Measurements from ENCODE around the gene OPRM1.

OPRM1 gene

GRCh38 chr6:154243793-154244750, 205.0 kb downstream of the OPRM1 start:
- DNase-seq = no peak

GRCh38 chr6:154245506-154245905, 206.5 kb downstream of the OPRM1 start:
- DNase-seq = no peak

GRCh38 chr6:154246723-154247118, 207.7 kb downstream of the OPRM1 start:
- no peak for DNase-seq

DNA sequence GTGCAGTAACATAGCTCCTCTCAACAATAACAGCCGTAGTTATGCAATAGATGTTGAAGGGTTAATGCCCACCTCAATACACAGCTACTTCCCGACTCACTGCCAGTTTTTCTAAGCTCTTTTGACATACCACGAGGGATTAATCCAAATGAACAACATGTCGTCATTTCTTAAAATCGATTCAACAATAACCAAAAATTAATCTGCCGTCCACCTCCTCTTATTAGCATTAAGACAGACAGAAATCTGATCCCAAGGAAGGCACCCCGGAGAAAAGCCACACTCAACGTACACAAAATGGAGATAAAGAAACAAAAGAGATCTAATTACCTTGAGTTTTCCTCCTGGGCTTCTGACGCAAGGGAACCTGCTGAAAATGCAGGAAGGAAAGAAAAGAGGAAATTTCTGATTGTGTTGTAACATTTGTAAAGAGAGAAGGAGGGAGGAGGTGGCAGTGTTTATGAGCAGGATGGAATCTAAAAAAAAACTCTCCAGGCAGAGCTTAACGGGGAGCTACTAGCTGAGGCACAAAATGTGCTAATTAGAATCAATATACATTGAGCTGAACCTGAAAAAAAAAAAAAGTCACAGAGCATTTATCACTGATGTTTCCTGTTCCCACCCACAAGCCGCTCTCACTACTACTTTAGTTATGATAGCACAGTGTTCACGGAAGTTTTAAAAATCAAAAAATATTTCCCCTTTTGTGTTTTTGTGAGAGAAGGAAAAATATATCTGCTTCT, 208.2 kb downstream of the OPRM1 start:
- no peak for DNase-seq

GRCh38 chr6:154249499-154250298, 210.7 kb downstream of the OPRM1 start:
- no peak for DNase-seq

DNA sequence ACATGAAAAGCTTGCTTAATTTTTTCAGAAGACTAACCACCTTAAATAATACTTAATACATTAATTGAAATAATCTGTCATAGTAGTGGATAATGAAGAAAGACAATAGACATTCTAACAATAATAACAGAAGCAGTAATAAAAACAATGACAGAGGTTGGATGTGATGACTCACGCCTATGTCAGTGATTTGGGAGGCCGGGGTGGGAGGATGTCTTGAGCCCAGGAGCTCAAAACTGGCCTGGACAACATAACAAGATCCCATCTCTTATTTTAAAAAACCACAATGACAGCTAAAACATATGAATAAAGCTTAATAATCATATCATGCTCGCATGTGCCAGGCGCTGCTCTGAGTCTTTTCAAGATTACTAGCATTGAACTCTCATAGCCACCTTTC, 212.1 kb downstream of the OPRM1 start:
- DNase-seq = no peak

DNA sequence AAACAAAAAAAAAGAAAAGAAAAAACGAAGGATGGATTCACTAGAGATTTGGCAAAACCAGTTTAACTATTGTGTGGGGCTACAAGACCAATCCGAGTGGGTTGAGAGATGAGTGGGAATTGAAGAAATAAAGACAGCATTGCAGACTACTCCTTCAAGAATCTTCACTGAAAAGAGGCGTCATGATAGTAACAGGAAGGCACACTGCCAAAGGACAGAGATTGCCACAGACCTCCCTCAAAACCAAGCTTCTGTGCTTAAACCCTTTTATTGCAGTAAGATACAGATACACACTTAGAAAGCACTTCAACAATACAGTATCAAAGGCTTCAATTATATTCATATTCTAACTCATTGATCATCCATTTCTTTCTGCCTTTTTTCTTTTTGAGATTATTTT, 213.6 kb downstream of the OPRM1 start:
- no peak for DNase-seq

DNA sequence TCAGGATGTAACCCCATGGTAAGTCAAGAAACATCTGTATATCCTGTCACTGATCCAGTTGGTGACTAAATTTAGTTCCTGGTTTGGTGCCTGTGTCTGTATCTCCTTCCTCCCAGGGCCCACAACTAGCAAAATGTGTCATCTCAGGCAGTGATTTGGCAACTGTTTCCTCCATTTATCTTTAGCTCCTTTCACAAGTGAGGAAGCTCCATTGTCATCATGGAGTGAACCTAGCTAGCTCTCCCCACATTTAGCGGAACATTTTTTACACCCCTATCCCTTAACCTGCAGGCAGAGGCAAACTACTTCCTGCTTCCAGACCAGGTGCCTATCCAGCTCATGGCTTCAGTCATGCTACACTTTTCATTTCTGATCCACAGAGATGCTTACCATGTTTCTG, 218.0 kb downstream of the OPRM1 start:
- no peak for DNase-seq

DNA sequence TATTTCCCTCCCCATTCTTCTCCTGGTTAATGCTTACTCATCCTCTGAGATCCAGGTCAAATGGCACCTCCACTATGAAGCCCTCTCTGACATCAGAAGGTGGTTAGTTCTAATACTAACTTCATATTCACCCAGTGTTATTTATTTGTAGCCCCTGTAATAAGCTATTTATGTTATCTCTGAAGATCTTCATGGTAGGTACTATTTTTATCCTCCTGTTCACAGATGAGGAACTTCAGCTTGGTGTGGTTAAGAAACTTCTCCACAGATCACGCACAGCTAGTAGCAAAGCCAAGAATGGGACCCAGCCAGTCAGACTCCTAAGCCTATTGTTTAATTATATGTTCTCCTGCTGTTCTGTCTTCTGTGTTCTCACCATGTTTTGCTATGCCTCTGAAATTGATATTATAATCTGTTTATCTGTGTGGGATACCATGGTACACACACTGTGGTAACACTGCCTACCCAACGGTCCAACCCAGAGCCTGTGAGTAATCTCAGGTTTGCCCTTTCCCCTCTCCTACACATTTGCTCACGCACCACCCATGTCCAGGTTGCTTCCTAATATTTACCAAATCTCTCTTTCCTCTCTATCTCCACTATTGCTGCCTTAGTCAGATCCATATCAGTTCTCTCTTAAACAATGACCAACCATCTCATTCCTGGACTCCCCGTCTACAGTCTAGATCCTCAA, 219.2 kb downstream of the OPRM1 start:
- no peak for DNase-seq

- no peak for DNase-seq
Observed at GRCh38 chr6:154261688-154262397, 222.8 kb downstream of the OPRM1 start.

- DNase-seq = no peak
Observed at GRCh38 chr6:154266560-154267099, 227.6 kb downstream of the OPRM1 start.

- DNase-seq = no peak
Observed at GRCh38 chr6:154267508-154268106, 228.6 kb downstream of the OPRM1 start.

DNA sequence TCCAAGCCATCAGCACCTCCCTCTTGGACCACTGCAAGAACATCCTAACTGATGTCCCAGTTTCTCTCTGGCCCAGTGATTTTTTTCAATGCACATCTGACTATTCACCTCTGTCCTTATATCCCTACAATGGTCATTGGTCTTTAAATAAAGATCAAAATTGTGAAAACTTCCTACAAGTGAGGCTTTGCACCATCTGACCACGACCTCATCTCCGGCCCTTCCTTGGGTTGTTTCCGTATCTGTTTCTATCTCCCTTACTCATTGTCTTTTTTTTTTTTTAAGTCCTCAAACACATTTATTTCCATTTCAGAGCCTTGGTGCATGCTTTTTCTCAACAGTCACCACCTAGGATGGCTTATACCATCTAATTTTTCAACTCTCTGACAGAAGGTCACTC, 229.4 kb downstream of the OPRM1 start:
- DNase-seq = no peak

GRCh38 chr6:154274168-154274567, 235.1 kb downstream of the OPRM1 start:
- DNase-seq = no peak

DNA sequence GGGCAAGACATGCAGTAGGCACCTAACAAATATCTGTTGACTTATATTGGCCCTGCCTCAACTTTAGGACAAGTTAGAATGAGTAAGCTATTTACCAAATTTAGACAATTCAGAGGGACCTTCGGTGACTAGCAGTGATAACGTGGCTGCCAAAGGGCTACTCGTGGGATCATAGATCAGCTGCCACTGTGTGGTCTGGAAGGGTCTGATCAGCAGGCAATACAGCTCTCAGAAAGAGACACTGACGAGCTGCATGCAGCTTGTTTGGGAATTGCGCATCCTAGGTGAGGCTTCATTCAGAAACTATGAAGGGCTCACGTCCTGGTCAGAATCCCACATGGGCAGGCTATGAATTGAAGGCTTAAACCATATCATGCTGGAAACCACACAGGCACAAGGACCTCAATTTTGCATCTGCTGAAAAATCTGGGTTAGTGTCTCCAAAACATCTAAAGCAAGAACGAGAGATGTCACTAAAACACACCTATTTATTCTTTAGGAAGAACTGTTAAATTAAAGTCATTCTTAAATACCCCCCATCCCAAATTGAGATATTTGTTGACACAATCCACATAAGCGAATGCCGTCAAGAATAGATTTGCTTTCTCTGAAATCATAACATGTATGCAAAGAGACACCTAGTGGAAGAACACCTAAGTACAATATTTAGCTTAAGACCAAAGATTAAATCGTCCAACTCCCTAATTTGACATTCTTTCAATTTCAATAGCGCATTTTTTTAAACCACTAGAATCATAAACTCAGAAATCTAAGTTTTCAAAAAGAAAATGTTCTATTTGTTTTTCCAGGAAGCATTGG, 238.0 kb downstream of the OPRM1 start:
- DNase-seq = peak; percentile 50

GRCh38 chr6:154277629-154278017, 238.6 kb downstream of the OPRM1 start:
- no peak for DNase-seq

- DNase-seq = no peak
Observed at GRCh38 chr6:154280521-154280920, 241.5 kb downstream of the OPRM1 start.

GRCh38 chr6:154284313-154284853, 245.3 kb downstream of the OPRM1 start:
- no peak for DNase-seq

DNA sequence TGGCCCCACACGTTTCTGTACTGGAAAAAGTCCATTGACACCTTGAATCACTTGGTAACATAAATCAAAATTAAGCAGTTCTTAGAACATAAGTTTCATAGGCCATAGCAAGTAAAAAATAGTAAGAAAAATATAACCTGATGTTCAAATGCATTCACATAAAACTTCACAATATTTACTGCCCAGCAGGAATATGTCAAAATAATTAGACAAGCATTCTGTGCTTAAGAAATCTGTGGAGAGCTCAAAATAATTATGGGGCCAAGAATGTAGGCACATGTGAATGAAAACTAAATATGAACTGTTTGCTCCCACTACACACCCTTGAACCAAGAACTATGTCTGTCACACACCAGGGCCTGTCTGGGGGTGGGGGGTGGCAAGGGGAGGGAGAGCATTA, 246.8 kb downstream of the OPRM1 start:
- DNase-seq = no peak
